ENCODE measurements around the gene RPLP2.

RPLP2 gene

GRCh38 chr11:801097-801780 is 8.5 kb upstream of the RPLP2 start:
- Histone ChIP-seq H3K27ac (no peak overlapping the region), H3K4me3 (no peak overlapping the region), H3K4me1 (peaks cover 0 to 36% (median 27%) of the 10 kb centered on the region in 4 donors), H3K36me3 (peaks cover 0 to 42% (median 8%) of the 10 kb centered on the region in 3 donors), H3K27me3 (no peaks in the 10 kb centered on the region), H3K9me3 (no peaks in the 10 kb centered on the region)
- no peak for DNase-seq
- no peak for TF ChIP-seq CTCF (IDR thresholded peaks at IDR 0.05)
- intact Hi-C loops (cut with DNase I; ENCODE audit: low total_unique reads), result loop anchor here (10.0 kb wide), 1 partner anchor 226 kb away; the partner anchor contains the start of gene PHRF1

GRCh38 chr11:802018-802617 is 7.6 kb upstream of the RPLP2 start:
- TF ChIP-seq CTCF (IDR thresholded peaks at IDR 0.05), result no peak
- peaks cover 0 to 28% (median 19%) of the 10 kb centered on the region in 4 donors for H3K4me1 ChIP-seq

GRCh38 chr11:802693-803466 is 6.9 kb upstream of the RPLP2 start:
- Histone ChIP-seq H3K9me3 (no peaks in the 10 kb centered on the region), H3K4me3 (no peak overlapping the region), H3K27ac (no peak overlapping the region), H3K36me3 (peaks cover 0 to 42% (median 8%) of the 10 kb centered on the region in 3 donors), H3K27me3 (no peaks in the 10 kb centered on the region), H3K4me1 (peaks cover 0 to 25% (median 19%) of the 10 kb centered on the region in 4 donors)
- DNase-seq, result no peak
- no peak for TF ChIP-seq CTCF (IDR thresholded peaks at IDR 0.05)
- intact Hi-C loops (cut with DNase I; ENCODE audit: low total_unique reads), result loop anchor here (10.0 kb wide), 1 partner anchor 228 kb away; the partner anchor contains the start of gene PHRF1

More at GRCh38 chr11:802018-802617, 7.6 kb upstream of the RPLP2 start:
- Histone ChIP-seq H3K9me3 (no peaks in the 10 kb centered on the region), H3K36me3 (peaks cover 0 to 42% (median 8%) of the 10 kb centered on the region in 3 donors), H3K27ac (no peak overlapping the region), H3K27me3 (no peaks in the 10 kb centered on the region), H3K4me3 (no peak overlapping the region)
- no peak for DNase-seq
- intact Hi-C loops (cut with DNase I; ENCODE audit: low total_unique reads), result loop anchor here (10.0 kb wide), 1 partner anchor 227 kb away; the partner anchor contains the start of gene PHRF1

- no peak for TF ChIP-seq CTCF (IDR thresholded peaks at IDR 0.05)
- no peaks in the 10 kb centered on the region for H3K9me3 ChIP-seq
- H3K4me1 ChIP-seq, result peaks cover 0 to 28% (median 20%) of the 10 kb centered on the region in 4 donors
- DNase-seq, result no peak
- peaks cover 0 to 42% (median 8%) of the 10 kb centered on the region in 3 donors for H3K36me3 ChIP-seq
- no peaks in the 10 kb centered on the region for H3K27me3 ChIP-seq
- intact Hi-C loops (cut with DNase I; ENCODE audit: low total_unique reads), result loop anchor here (10.0 kb wide), 1 partner anchor 229 kb away; the partner anchor contains the start of gene PHRF1
- H3K4me3 ChIP-seq, result no peak overlapping the region
- H3K27ac ChIP-seq, result no peak overlapping the region
Observed at GRCh38 chr11:803467-803742, 6.4 kb upstream of the RPLP2 start.

- H3K27me3 ChIP-seq, result no peaks in the 10 kb centered on the region
- H3K4me3 ChIP-seq, result peak overlapping the region; percentile 59 to 66
- intact Hi-C loops (cut with DNase I; ENCODE audit: low total_unique reads), result loop anchor here (10.0 kb wide), 1 partner anchor 229 kb away; the partner anchor contains the start of gene PHRF1
- no peak for TF ChIP-seq CTCF (IDR thresholded peaks at IDR 0.05)
- peaks cover 0 to 42% (median 8%) of the 10 kb centered on the region in 3 donors for H3K36me3 ChIP-seq
- no peaks in the 10 kb centered on the region for H3K9me3 ChIP-seq
- no peak for DNase-seq
- H3K27ac ChIP-seq, result peak overlapping the region; percentile 83 to 93
- peaks cover 0 to 31% (median 24%) of the 10 kb centered on the region in 4 donors for H3K4me1 ChIP-seq
Observed at GRCh38 chr11:803770-804598, 5.8 kb upstream of the RPLP2 start.

Measured in tibial artery (tissue), 4 donors.